HCT116 (cell line): ENCODE results near the gene IL1RAPL2. TPM values are rescaled to one million over a fixed set of nuclear protein-coding genes. Genes with fewer than 3 reads are reported as not detected.
"Not testable (repeated sequence)": the region's sequence is repeated elsewhere in the genome, so short reads cannot be mapped to it uniquely, and the experiment has no call there.

ENCODE experiments used
- ATAC-seq: fragments of 200-7000 bp; cut with Tn5 transposase; 2 replicates; pipeline ENCODE4 v1.9.1; 2020; ENCODE audit warnings: mild to moderate bottlenecking, moderate library complexity
- BruUV-seq: library from RNA; stranded (reverse); fragments of 400-500 nt; replicated peaks from 2 replicates; lab custom pipeline; 2021; lab: Mats Ljungman, UMichigan
- CTCF ChIA-PET: fragments of 300-600 bp; sonication (Branson Sonifier 250); formaldehyde crosslinking; loops from one replicate; lab custom pipeline; 2021; ENCODE audit warnings: antibody characterized with exemption; lab: Charles Lee
- POLR2A ChIA-PET: fragments of 300-600, 350-600 bp; sonication (Branson Sonifier 250); formaldehyde crosslinking; loops from one replicate; lab custom pipeline; 2021; ENCODE audit warnings: antibody characterized with exemption; lab: Charles Lee
- RAD21 ChIA-PET, 2 experiments: fragments of 300-600 bp; sonication (Branson Sonifier 250); formaldehyde crosslinking; loops; one replicate each; lab custom pipeline; 2023; ENCODE audit warnings: low total read pairs in 2 of 2; ENCODE audit not compliant: uncharacterized antibody in 2 of 2, unreplicated experiment in 2 of 2, low non-redundant PET in 1 of 2; lab: Charles Lee
- DNase-seq: peaks from one replicate; pipeline ENCODE4 v3.0.0-alpha.2; 2010; ENCODE audit warnings: low read depth, low spot score
- H2AFZ ChIP-seq: fragments of 200-600 bp; shearing (Covaris generic), sonication (generic); 2 replicates; pipeline ENCODE4 v1.6.1; 2017; ENCODE audit warnings: low read depth, mixed run types, mixed read lengths, antibody characterized with exemption, low read length; ENCODE audit not compliant: poor library complexity, severe bottlenecking
- H3K27ac ChIP-seq: 2 replicates; pipeline ENCODE4 v1.5.1; 2012; ENCODE audit warnings: low read depth, low read length
- H3K27me3 ChIP-seq: fragments of 200-600 bp; sonication (generic); 2 replicates; pipeline ENCODE4 v1.6.1; 2016; ENCODE audit warnings: mixed run types, low read length, mixed read lengths; ENCODE audit not compliant: insufficient read depth
- H3K36me3 ChIP-seq, 2 experiments: fragments of 200-500 bp in 1 of 2; fragments of 200-600 bp in 1 of 2; sonication (Bioruptor generic) in 1 of 2; sonication (generic) in 1 of 2; 2 replicates each; pipeline versions ENCODE4 v1.5.1 to v1.6.1; 2014 to 2016; ENCODE audit warnings: low read length in 2 of 2, inconsistent platforms in 1 of 2, mixed read lengths in 1 of 2, mixed run types in 1 of 2; ENCODE audit not compliant: insufficient read depth in 2 of 2, control insufficient read depth in 1 of 2
- H3K4me1 ChIP-seq, 2 experiments: fragments of 200-600 bp in 1 of 2; sonication (generic) in 1 of 2; 2 replicates each; pipeline versions ENCODE4 v1.5.1 to v1.6.1; 2012 to 2017; ENCODE audit warnings: low read length in 2 of 2, inconsistent platforms in 1 of 2, mild to moderate bottlenecking in 1 of 2, mixed read lengths in 1 of 2, mixed run types in 1 of 2, moderate library complexity in 1 of 2; ENCODE audit not compliant: insufficient read depth in 2 of 2, control insufficient read depth in 1 of 2
- H3K4me2 ChIP-seq: fragments of 200-600 bp; sonication (generic); 2 replicates; pipeline ENCODE4 v1.6.1; 2017; ENCODE audit warnings: mixed run types, low read length, mixed read lengths
- H3K4me3 ChIP-seq, 2 experiments: fragments of 200-600 bp in 1 of 2; sonication (generic) in 1 of 2; replicated peaks in 1 of 2; 2 replicates each; pipeline ENCODE4 v1.5.1; 2011 to 2016; ENCODE audit warnings: low read length in 2 of 2, control low read depth in 1 of 2, low read depth in 1 of 2, mild to moderate bottlenecking in 1 of 2, mixed read lengths in 1 of 2, mixed run types in 1 of 2
- H3K79me2 ChIP-seq: fragments of 200-600 bp; sonication (generic); 2 replicates; pipeline ENCODE4 v1.6.1; 2017; ENCODE audit warnings: mild to moderate bottlenecking, mixed run types, low read length, moderate library complexity, mixed read lengths; ENCODE audit not compliant: insufficient read depth
- H3K9ac ChIP-seq: fragments of 200-600 bp; sonication (generic); 2 replicates; pipeline ENCODE4 v1.6.1; 2016; ENCODE audit warnings: low read length, mixed read lengths
- H3K9me2 ChIP-seq: fragments of 200-600 bp; sonication (generic), shearing (Covaris generic); 2 replicates; pipeline ENCODE4 v1.6.1; 2017; ENCODE audit warnings: mixed run types, mild to moderate bottlenecking, moderate library complexity; ENCODE audit not compliant: insufficient read depth
- H3K9me3 ChIP-seq, 2 experiments: fragments of 200-500 bp in 1 of 2; fragments of 200-600 bp in 1 of 2; sonication (Bioruptor generic) in 1 of 2; sonication (generic) in 1 of 2; 2 replicates each; pipeline ENCODE4 v1.6.1; 2014 to 2017; ENCODE audit warnings: low read length in 2 of 2, mixed read lengths in 2 of 2, inconsistent platforms in 1 of 2, low read depth in 1 of 2, mild to moderate bottlenecking in 1 of 2, mixed run types in 1 of 2, moderate library complexity in 1 of 2; ENCODE audit not compliant: control insufficient read depth in 1 of 2, insufficient read depth in 1 of 2
- H4K20me1 ChIP-seq: fragments of 200-600 bp; sonication (generic), shearing (Covaris generic); 2 replicates; pipeline ENCODE4 v1.6.1; 2017; ENCODE audit warnings: mixed run types, mild to moderate bottlenecking, moderate library complexity; ENCODE audit not compliant: insufficient read depth
- CBX3 ChIP-seq: IDR thresholded peaks from 2 replicates; pipeline ENCODE4 v1.6.1; 2012; ENCODE audit warnings: low read depth
- EGR1 ChIP-seq: IDR thresholded peaks from 2 replicates; pipeline ENCODE4 v1.6.1; 2012; ENCODE audit warnings: low read depth
- ELF1 ChIP-seq: IDR thresholded peaks from 2 replicates; pipeline ENCODE4 v1.6.1; 2012; ENCODE audit warnings: low read depth, borderline replicate concordance
- JUND ChIP-seq: IDR thresholded peaks from 2 replicates; pipeline ENCODE4 v1.6.1; 2012
- POLR2AphosphoS5 ChIP-seq: IDR thresholded peaks from 2 replicates; pipeline ENCODE4 v1.6.1; 2011; ENCODE audit warnings: mild to moderate bottlenecking, low read depth, low read length, moderate library complexity
- SIN3A ChIP-seq: IDR thresholded peaks from 2 replicates; pipeline ENCODE4 v1.6.1; 2012; ENCODE audit warnings: low read depth
- SRF ChIP-seq: IDR thresholded peaks from 2 replicates; pipeline ENCODE4 v1.6.1; 2012; ENCODE audit warnings: low read depth
- TCF7L2 ChIP-seq: IDR thresholded peaks from 2 replicates; pipeline ENCODE4 v1.7.0; 2011; ENCODE audit warnings: borderline replicate concordance, inconsistent platforms; ENCODE audit not compliant: insufficient read depth, insufficient read length; ENCODE audit errors: extremely low read depth
- YY1 ChIP-seq: IDR thresholded peaks from 2 replicates; pipeline ENCODE4 v1.6.1; 2011; ENCODE audit warnings: low read length, low read depth, moderate library complexity, mild to moderate bottlenecking; ENCODE audit not compliant: insufficient replicate concordance; ENCODE audit errors: extremely low read depth
- intact Hi-C: fragments of 100-400 bp; cut with micrococcal nuclease; formaldehyde crosslinking; loops from 2 replicates; pipeline ENCODE4 v1.10.0; 2022
- total RNA-seq: library from RNA; stranded (reverse); gene quantifications from one replicate; pipeline ENCODE4 v1.2.1, GENCODE V29; 2021; ENCODE audit not compliant: unreplicated experiment
- TF ChIP-seq, protein P1 (sequence below): IDR thresholded peaks from 2 replicates; pipeline ENCODE4 v1.6.1; 2012
- TF ChIP-seq, protein P2 (sequence below): IDR thresholded peaks from 2 replicates; pipeline ENCODE4 v1.6.1; 2011; ENCODE audit warnings: mild to moderate bottlenecking, low read length, moderate library complexity; ENCODE audit not compliant: insufficient replicate concordance; ENCODE audit errors: extremely low read depth

The IL1RAPL2 gene
- total RNA-seq, 1 experiment from 2014 or later, result not detected

DNA sequence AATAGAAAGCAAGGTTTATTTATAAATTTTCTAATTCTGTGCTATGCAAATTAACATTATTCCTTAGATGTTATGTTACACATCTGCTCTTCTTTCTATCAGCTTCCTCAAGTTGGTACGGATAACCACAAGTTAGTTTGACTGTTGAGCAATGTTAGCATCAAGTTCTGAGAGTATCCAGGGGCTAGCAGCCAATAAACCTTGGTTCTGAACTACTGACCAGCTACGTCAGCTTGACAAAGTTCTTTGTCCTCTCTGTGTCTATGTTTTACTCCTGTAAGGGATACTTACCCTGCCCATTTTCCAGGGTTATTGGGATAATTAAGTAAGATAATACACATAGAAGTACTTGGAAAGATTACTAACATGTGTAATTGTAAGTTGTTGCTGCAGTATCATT lies 662.6 kb downstream of the IL1RAPL2 start:
- ATAC-seq, result no peak
- Histone ChIP-seq H3K9ac (no peak overlapping the region), H3K9me3 (no peaks in the 10 kb centered on the region), H4K20me1 (no peaks in the 10 kb centered on the region), H3K36me3 (no peaks in the 10 kb centered on the region), H3K4me1 (no peaks in the 10 kb centered on the region), H3K27ac (no peak overlapping the region), H3K79me2 (no peaks in the 10 kb centered on the region), H3K4me2 (no peak overlapping the region), H3K4me3 (no peak overlapping the region), H3K9me2 (no peaks in the 10 kb centered on the region), H3K27me3 (no peaks in the 10 kb centered on the region), H2AFZ (no peak overlapping the region)
- no TSS peak for BruUV-seq
- intact Hi-C loops, result no loop called here
- ChIA-PET RAD21 (no interaction called here), CTCF (no interaction called here), POLR2A (no interaction called here)
- TF ChIP-seq, protein P1, sequence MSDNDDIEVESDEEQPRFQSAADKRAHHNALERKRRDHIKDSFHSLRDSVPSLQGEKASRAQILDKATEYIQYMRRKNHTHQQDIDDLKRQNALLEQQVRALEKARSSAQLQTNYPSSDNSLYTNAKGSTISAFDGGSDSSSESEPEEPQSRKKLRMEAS, result no peak
- no peak for TF ChIP-seq SRF
- TF ChIP-seq POLR2AphosphoS5, result no peak
- no peak for TF ChIP-seq CBX3
- no peak for TF ChIP-seq JUND
- TF ChIP-seq ELF1, result no peak
- no peak for DNase-seq

DNA sequence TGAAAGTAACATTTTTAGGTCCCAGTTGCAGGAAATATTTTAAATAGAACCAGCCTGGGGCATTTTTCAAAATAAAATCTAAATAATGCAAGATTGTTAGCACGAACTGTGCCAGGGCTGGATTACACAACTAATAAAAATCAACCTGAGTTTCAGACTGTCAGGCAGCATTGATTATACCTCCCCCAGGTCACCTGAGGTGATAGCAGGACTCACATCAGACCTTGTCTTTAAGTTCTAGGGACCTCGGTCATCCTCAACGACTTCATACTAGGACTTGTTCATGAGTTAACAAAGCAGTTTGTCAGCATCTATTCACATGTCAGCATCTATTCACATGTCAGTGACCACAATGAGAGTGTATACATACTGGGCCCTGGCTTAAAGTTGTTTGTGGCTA lies 663.1 kb downstream of the IL1RAPL2 start:
- H3K9me3 ChIP-seq, result no peaks in the 10 kb centered on the region
- no peak overlapping the region for H3K4me3 ChIP-seq
- no peak overlapping the region for H3K27ac ChIP-seq
- H3K27me3 ChIP-seq, result no peaks in the 10 kb centered on the region
- no peak overlapping the region for H3K9ac ChIP-seq
- H3K9me2 ChIP-seq, result no peaks in the 10 kb centered on the region
- POLR2A ChIA-PET, result no interaction called here
- BruUV-seq, result no TSS peak
- RAD21 ChIA-PET, result no interaction called here
- DNase-seq (no peak), ATAC-seq (no peak)
- TF ChIP-seq SRF (no peak), EGR1 (no peak), YY1 (no peak), SIN3A (no peak), TCF7L2 (no peak)
- TF ChIP-seq, protein P2, sequence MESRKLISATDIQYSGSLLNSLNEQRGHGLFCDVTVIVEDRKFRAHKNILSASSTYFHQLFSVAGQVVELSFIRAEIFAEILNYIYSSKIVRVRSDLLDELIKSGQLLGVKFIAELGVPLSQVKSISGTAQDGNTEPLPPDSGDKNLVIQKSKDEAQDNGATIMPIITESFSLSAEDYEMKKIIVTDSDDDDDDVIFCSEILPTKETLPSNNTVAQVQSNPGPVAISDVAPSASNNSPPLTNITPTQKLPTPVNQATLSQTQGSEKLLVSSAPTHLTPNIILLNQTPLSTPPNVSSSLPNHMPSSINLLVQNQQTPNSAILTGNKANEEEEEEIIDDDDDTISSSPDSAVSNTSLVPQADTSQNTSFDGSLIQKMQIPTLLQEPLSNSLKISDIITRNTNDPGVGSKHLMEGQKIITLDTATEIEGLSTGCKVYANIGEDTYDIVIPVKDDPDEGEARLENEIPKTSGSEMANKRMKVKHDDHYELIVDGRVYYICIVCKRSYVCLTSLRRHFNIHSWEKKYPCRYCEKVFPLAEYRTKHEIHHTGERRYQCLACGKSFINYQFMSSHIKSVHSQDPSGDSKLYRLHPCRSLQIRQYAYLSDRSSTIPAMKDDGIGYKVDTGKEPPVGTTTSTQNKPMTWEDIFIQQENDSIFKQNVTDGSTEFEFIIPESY, result no peak
- intact Hi-C loops, result no loop called here
- CTCF ChIA-PET, result no interaction called here
- no peaks in the 10 kb centered on the region for H3K79me2 ChIP-seq
- no peak overlapping the region for H2AFZ ChIP-seq
- H3K36me3 ChIP-seq, result no peaks in the 10 kb centered on the region
- no peak overlapping the region for H3K4me2 ChIP-seq
- no peaks in the 10 kb centered on the region for H3K4me1 ChIP-seq
- no peaks in the 10 kb centered on the region for H4K20me1 ChIP-seq

DNA sequence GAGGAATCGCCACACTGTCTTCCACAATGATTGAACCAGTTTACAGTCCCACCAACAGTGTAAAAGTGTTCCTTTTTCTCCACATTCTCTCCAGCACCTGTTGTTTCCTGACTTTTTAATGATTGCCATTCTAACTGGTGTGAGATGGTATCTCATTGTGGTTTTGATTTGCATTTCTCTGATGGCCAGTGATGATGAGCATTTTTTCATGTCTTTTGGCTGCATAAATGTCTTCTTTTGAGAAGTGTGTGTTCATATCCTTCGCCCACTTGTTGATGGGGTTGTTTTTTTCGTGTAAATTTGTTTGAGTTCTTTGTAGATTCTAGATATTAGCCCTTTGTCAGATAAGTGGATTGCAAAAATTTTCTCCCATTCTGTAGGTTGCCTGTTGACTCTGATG lies 671.4 kb downstream of the IL1RAPL2 start:
- BruUV-seq, RAD21 ChIA-PET, H2AFZ ChIP-seq: not testable (repeated sequence)

More for the DNA sequence above, 671.4 kb downstream of the IL1RAPL2 start:
- CTCF ChIA-PET, H4K20me1 ChIP-seq, H3K4me2 ChIP-seq, H3K9ac ChIP-seq, H3K79me2 ChIP-seq, intact Hi-C loops, H3K9me2 ChIP-seq, H3K36me3 ChIP-seq, H3K9me3 ChIP-seq, H3K27me3 ChIP-seq, POLR2A ChIA-PET, H3K4me1 ChIP-seq, ATAC-seq, DNase-seq, H3K27ac ChIP-seq, H3K4me3 ChIP-seq: not testable (repeated sequence)
